ENCODE results near the gene CSH1.
"Not testable (repeated sequence)": the region's sequence is repeated elsewhere in the genome, so short reads cannot be mapped to it uniquely, and the experiment has no call there.

Gene CSH1

DNA sequence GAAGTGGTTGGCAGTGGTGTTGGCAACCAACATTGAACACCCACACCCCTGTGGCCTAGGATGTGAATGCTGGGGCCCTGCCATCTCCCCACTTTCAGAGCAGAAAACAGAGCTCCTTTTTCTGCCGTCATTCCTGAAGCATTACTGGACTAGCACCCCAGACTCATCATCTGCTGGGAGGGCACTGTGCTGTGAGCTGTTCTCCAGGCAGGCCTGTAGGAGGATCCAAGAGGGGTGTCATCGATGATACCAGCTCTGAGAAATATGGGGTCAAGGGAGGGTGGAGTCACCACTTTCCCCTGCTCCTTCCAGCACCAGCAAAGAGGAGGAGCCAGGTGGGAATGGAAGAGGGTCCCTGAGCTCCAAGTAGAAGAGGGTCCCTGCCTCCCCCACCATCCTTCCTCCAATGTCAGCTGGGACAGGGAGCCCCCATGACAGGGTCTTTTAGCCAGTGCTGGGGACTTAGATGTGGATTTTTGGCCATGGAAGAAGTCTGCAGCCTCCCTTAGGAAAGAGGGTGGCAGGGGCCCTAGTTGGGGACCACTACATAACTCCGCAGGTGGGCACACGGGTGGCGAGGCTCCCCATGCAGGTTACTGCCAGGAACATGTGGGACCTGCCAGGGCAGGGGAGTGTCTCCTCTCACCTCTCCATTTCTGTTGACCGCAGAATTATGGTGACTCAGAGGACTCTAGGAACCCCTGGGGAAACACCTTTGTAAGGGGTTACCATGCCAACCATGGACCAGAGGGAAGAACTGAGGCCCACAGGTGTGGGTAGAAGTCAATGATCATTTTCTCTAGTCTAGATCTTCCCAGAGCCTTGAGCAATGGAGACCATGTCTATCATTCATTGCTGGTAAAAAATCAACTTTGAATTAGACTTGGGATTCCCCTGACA lies 2.8 kb upstream of the CSH1 start:
- DNase-seq = not testable (repeated sequence)

DNA sequence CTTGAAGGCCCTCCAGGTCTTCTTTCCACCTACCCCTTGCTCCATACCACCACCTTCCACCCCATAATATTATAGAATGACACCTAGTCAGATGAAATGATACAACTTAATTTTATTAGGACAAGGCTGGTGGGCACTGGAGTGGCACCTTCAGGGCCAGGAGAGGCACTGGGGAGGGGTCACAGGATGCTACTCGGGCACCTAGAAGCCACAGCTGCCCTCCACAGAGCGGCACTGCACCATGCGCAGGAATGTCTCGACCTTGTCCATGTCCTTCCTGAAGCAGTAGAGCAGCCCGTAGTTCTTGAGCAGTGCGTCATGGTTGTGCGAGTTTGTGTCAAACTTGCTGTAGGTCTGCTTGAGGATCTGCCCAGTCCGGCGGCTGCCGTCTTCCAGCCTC lies 1.6 kb downstream of the CSH1 start:
- DNase-seq = not testable (repeated sequence)

DNA sequence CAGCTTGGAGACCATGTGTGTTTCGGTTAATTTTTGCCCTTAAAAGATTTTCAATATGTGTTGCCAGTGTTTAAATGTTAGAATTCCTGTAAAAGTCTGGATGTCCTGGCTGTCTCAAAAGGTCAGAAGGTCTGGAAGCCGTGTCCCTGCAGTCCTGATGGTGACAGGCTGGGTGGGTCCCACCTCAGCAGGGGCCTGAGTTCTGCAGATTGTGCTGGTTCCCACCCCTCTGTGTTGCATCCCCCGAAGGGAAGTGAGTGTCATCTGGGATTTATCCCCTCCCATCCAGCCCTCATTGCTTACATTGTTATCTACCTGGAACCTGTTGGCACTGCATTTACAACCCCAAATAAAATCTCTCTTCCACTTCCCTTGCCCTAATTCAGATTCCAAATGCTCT lies 2.4 kb downstream of the CSH1 start:
- not testable (repeated sequence) for DNase-seq

DNA sequence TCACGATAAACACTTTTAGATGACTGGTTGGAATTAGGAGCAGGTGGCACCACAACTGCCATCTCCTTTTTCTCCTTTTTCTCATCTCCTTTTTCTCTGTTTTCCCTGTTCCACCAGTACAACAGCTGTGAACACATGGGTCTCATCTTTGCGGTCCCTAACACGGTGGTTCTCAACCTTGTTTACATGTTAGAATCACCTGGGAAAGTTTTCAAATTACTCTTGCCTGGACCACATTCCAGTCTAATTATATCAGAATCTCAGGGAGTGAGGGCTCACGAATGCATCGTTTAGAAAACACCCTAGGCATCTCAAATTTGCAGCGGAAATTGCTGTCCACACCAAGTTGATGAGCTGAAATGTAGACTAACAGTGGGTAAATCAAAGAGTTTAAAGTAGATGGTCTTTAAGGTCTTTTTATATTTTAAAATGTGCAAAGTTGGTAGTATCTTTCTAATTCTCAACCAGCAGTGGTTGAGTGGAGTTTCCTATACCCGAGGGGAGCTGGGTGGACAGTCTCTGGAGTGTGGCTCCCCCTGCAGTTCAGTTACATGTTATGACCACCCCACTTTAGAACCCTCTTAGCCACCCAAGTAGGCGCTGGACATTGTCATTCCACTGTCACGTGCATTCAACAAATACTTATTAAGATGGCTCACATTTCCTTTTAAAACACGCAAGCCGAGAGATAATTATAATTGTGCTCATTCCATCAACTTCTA lies 3.9 kb downstream of the CSH1 start:
- DNase-seq = not testable (repeated sequence)

DNA sequence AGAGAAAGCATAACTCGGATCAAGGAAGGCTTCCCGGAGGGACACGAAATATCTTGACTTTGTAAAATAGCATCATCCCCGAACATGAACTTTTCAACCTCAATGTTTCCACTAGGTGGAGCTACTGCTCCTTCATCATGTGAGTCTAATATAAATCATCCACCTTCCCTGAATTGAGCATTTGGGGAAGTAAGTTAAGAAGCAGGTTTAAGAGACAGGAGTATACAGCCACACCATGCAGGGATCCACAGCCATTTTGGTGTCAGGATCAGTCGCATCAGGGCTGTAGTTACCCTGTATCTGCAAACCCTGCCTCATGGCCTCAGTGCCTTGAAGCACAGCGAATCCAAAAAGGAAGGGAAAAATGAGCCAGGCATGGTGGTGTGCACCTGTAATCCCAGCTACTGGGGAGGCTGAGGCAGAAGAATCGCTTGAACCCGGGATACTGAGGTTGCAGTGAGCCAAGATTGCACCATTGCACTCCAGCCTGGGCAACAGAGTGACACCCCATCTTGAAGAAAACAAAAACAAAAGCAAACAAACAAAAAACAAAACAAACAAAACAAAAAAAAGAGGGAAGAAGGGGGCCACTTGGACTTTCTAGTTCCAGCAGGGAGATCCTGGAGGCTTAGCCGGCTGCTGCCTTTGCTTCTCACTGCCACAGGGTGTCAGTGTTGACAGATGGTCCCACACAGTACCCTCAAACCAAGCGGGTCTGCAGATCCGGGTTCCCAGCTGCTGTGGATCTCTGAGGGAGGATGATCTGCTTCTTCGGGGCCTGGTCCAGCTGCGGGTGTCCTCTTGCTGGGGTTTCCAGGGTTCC lies 7.1 kb downstream of the CSH1 start:
- not testable (repeated sequence) for DNase-seq

DNA sequence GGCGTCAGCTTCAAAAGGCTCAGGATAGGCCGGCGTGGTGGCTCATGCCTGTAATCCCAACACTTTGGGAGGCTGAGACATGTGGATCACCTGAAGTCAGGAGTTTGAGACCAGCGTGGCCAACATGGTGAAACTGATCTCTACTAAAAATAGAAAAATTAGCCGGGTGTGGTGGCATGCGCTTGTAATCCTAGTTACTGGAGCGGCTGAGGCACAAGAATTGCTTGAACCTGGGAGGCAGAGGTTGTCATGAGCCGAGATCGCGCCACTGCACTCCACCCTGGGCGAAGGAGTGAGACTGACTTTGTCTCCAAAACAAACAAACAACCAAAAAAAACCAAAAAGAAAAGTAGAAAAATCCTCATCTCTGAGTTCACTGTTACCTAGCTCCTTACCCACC lies 11.3 kb downstream of the CSH1 start:
- not testable (repeated sequence) for DNase-seq

DNA sequence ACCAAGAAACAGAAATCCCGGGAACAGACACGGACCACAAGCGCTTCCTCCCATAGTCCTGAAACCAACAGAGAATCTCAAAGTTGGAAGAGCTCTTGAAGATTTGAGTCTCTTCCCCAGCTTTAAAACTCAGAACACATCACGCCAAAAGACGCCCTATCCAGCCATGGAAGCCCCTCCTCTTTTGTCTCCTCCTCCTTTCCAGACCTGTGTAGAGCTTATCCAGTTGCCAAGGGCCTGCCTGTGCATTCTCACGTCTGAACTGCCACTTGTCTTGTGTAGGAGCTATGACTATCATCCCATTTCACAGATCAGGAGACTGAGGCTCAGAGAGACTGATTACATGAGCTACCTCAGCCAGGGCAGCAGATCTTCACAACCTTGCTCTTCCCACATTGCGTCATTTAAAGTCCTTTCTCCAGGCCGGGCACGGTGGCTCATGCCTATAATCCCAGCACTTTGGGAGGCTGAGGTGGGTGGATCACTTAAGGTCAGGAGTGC lies 13.7 kb downstream of the CSH1 start:
- DNase-seq = not testable (repeated sequence)

DNA sequence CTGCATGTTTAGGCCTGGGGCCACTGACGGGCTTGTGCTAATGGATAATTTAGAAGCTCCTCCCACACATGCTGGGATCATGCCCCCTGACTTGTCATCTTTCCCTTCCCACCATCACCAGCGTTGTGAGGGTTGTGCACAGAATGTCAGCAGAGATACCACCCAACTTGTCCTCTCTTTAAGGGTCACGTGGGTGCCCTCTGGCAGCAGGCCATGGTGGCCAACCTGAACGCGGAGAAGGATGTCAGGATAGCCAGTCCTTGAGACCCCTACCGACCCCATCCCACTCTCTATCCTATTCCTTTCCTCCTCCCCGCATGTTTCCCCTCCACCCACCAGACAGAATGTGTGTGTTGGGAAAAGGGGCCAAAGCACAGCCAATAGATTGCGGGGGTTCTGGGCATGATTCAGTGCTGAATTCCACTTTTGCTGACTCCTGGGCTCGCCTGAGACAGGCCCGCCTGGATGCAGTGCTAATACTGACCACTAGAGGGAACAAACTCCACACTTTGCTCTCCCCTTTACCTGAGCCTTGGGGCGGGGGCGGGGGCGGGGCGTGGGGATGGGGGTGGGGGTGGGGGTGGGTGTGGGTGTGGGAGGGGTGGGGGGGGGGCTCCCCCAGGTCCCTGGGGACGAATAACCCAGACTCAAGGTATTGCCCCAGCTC lies 14.3 kb downstream of the CSH1 start, which contains the start of gene GH2:
Gene GH2 (minus strand): TSS at position 10 of the 667 bp plus-strand sequence. CDS start 143 bp downstream, outside the sequence.
- DNase-seq = no peak

DNA sequence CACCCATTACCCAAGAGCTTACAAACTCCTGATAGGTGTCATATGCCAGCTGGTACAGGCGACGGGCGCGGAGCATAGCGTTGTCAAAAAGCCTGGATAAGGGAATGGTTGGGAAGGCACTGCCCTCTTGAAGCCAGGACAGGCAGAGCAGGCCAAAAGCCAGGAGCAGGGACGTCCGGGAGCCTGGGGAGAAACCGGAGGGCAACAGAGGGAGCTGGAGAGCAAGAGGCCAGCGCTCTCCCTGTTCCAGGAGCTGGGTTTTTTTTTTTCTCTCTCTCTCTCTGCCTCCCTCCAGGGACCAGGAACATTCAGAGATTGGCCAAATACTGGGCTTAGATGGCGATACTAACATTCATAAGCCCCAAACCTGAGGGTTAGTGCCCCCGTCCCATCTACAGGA lies 15.0 kb downstream of the CSH1 start:
- not testable (repeated sequence) for DNase-seq

DNA sequence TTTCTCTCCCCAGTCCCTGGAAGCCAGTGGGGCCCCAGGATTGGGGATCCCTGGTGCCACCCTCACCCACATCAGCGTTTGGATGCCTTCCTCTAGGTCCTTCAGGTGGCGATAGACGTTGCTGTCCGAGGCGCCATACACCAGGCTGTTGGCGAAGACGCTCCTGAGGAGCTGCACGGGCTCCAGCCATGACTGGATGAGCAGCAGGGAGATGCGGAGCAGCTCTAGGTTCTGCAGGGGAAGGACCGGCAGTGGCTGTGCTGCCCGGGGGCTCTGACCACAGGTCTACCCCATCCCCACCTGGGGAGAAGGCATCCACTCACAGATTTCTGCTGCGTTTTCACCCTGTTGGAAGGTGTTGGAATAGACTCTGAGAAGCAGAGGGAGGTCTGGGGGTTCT lies 15.7 kb downstream of the CSH1 start:
- no peak for DNase-seq

DNA sequence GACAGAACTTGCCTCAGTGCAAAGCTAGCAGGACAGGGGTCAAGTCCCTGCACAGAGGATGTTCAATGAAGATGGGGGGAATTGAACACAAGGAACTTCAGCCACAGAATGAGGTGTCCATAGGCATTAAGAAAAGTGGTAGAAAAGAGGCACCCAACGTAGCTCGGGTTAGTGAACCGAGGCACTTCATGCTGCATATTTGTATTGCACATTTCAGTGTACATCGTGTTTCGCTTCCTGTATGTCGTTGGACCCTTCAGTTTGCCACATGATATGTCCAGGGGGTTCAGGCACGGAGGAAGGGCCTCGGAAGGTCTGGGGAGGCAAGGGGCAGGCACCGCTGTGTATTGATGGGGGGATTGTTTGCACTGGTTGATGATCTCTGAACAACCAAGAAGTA lies 18.0 kb downstream of the CSH1 start:
- not testable (repeated sequence) for DNase-seq

DNA sequence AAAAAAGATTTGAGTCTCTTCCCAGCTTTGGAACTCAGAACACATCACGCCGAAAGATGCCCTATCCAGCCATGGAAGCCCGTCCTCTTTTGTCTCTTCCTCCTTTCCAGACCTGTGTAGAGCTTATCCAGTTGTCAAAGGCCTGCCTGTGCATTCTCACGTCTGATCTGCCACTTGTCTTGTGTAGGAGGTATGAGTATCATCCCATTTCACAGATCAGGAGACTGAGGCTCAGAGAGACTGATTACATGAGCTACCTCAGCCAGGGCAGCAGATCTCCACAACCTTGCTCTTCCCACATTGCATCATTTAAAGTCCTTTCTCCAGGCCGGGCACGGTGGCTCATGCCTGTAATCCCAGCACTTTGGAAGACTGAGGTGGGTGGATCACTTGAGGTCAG lies 21.7 kb downstream of the CSH1 start:
- not testable (repeated sequence) for DNase-seq

DNA sequence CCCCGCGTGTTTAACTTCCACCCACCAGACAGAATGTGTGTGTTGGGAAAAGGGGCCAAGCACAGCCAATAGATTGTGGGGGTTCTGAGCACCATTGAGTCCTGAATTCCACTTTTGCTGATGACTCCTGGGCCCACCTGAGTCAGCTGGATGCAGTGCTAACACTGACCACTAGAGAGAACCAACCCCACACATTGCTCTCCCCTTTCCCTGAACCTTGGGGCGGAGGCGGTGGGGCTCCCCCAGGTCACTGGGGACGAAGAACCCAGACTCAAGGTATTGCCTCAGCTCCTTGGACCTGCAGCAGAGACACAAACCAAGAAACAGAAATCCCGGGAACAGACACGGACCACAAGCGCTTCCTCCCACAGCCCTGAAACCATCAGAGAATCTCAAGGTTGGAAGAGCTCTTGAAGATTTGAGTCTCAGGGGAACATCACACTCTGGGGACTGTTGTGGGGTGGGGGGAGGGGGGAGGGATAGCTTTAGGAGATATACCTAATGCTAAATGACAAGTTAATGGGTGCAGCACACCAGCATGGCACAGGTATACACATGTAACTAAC lies 22.2 kb downstream of the CSH1 start:
- DNase-seq = not testable (repeated sequence)

DNA sequence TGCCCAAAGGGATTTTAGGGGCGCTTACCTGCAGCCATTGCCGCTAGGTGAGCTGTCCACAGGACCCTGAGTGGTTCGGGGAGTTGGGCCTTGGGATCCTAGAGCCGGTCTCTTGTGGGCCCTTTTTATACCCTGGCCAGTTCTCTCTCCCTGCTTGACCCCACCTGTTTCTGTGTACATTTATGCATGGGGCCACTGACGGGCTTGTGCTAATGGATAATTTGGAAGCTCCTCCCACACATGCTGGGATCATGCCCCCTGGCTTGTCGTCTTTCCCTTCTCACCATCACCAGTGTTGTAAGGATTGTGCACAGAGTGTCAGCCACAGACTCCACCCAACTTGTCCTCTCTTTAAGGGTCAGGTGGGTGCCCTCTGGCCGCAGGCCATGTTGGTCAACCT lies 22.8 kb downstream of the CSH1 start, which contains the start of gene CSH2:
Gene CSH2 (minus strand): TSS at position 101 of the 400 bp plus-strand sequence. CDS start 63 bp downstream, at position 38.
- not testable (repeated sequence) for DNase-seq

DNA sequence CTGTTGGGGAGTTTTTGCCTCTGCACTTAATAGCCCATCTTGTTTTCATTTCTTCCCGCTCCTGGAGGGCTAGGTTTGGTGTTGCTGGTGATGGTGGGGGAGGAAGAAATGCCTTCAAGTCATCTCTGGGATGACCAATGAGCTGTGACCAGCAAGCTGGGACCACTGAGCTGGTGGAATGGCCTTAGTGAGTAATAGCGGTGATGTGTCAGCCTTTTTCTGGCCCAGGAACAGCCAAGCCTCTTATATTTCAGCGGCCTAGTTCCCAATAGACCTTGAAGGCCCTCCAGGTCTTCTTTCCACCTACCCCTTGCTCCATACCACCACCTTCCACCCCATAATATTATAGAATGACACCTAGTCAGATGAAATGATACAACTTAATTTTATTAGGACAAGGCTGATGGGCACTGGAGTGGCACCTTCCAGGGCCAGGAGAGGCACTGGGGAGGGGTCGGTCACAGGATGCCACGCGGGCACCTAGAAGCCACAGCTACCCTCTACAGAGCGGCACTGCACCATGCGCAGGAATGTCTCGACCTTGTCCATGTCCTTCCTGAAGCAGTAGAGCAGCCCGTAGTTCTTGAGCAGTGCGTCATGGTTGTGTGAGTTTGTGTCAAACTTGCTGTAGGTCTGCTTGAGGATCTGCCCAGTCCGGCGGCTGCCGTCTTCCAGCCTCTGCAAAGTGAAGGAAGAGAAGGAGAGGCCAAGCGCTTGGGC lies 24.6 kb downstream of the CSH1 start:
- DNase-seq = not testable (repeated sequence)

DNA sequence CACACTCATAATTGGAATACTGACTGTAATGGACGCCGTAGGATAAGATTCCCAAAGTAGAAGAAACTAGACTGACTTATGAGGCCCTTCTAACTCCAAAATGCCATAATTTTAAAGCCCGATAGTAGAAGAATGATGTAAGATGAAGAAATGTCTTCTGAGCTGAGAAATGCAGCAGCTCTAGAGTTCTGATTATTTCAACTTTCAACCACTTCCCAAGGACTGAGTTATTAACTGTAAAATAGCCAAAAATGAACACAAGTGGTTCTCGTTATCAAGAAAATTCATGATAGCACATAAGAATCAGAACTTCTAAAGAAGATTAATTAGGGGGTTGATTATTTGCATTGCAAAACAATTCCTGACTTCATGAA lies 26.1 kb downstream of the CSH1 start:
- not testable (repeated sequence) for DNase-seq

DNA sequence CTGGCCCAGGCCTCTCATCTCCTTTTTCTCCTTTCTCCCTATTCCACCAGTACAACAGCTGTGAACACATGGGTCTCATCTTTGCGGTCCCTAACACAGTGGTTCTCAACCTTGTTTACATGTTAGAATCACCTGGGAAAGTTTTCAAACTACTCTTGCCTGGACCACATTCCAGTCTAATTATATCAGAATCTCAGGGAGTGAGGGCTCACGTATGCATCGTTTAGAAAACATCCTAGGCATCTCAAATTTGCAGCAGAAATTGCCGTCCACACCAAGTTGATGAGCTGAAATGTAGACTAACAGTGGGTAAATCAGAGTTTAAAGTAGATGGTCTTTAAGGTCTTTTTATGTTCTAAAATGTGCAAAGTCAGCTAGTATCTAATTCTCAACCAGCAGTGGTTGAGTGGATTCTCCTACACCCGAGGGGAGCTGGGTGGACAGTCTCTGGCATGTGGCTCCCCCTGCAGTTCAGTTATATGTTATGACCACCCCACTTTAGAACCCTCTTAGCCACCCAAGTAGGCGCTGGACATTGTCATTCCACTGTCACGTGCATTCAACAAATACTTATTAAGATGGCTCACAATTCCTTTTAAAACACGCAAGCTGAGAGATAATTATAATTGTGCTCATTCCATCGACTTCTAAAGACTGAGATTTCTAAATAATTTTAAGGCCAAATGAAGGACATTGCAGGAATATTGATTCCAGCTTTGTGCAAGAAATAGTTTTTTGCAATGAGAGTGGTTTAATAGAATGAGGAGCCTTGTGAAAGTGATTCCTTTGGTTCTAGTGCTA lies 26.7 kb downstream of the CSH1 start:
- not testable (repeated sequence) for DNase-seq

DNA sequence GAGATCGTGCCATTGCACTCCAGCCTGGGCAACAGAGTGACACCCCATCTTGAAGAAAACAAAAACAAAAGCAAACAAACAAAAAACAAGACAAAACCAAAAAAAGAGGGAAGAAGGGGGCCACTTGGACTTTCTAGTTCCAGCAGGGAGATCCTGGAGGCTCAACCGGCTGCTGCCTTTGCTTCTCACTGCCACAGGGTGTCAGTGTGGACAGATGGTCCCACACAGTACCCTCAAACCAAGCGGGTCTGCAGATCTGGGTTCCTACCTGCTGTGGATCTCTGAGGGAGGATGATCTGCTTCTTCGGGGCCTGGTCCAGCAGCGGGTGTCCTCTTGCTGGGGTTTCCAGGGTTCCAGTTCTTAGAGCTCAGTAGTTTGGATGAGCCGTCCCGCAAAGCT lies 29.7 kb downstream of the CSH1 start:
- DNase-seq = not testable (repeated sequence)

DNA sequence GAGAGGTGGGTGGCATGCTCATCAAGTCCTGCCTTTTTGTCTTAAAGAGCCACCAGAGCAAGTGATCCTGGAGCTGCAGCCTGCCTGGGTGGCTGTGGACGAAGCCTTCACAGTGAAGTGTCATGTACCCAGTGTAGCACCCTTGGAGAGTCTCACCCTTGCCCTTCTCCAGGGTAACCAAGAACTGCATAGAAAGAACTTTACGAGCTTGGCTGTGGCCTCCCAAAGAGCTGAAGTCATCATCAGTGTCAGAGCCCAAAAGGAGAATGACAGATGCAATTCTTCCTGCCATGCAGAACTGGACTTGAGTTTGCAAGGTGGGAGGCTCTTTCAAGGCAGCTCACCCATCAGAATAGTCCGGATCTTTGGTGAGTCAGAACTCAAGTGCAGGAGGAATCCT lies 37.1 kb downstream of the CSH1 start:
- no peak for DNase-seq

DNA sequence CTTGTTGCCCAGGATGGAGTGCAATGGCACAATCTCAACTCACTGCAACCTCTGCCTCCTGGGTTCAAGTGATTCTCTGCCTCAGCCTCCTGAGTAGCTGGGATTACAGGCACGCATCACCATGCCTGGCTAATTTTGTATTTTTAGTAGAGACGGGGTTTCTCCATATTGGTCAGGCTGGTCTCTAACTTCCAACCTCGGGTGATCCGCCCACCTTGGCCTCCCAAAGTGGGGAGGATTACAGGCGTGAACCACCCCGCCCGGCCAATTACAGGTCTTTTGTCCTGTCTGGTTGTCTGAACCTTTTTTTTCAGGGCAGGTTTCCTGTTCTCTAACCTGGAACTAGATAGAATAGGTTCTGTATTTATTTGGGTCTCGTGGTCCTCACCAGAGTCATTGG lies 39.9 kb downstream of the CSH1 start:
- not testable (repeated sequence) for DNase-seq

Measured in NCI-H2029 (cell line).